Astrocyte (in vitro differentiated cells and primary cell): ENCODE data around the gene PCDHGA2.
"Not testable (repeated sequence)": the region's sequence is repeated elsewhere in the genome, so short reads cannot be mapped to it uniquely, and the experiment has no call there.

Experiments
- EZH2 ChIP-seq: IDR thresholded peaks from 2 replicates; pipeline ENCODE4 v1.6.1; 2012; ENCODE audit warnings: mild to moderate bottlenecking, low read length, inconsistent platforms; ENCODE audit not compliant: insufficient read depth
- TF ChIP-seq, protein P1 (sequence below): IDR thresholded peaks from 2 replicates; pipeline ENCODE4 v1.5.1; 2011; ENCODE audit warnings: low read depth, mild to moderate bottlenecking, inconsistent platforms, low read length, moderate library complexity; ENCODE audit not compliant: insufficient read depth

GRCh38 chr5:141346017-141346416 lies 7.5 kb downstream of the PCDHGA2 start:
- TF ChIP-seq, protein P1, sequence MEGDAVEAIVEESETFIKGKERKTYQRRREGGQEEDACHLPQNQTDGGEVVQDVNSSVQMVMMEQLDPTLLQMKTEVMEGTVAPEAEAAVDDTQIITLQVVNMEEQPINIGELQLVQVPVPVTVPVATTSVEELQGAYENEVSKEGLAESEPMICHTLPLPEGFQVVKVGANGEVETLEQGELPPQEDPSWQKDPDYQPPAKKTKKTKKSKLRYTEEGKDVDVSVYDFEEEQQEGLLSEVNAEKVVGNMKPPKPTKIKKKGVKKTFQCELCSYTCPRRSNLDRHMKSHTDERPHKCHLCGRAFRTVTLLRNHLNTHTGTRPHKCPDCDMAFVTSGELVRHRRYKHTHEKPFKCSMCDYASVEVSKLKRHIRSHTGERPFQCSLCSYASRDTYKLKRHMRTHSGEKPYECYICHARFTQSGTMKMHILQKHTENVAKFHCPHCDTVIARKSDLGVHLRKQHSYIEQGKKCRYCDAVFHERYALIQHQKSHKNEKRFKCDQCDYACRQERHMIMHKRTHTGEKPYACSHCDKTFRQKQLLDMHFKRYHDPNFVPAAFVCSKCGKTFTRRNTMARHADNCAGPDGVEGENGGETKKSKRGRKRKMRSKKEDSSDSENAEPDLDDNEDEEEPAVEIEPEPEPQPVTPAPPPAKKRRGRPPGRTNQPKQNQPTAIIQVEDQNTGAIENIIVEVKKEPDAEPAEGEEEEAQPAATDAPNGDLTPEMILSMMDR: not testable (repeated sequence)
- not testable (repeated sequence) for TF ChIP-seq EZH2
